ENCODE measurements around the gene PDGFB. TPM values are rescaled to one million over a fixed set of nuclear protein-coding genes. Genes with fewer than 3 reads are reported as not detected.
A peak's percentile ranks its signal among the peaks of the same experiment; 100 is the strongest.

PDGFB gene
- total RNA-seq, 1 donor from 2014 or later = 53.4 TPM

GRCh38 chr22:39243439-39244135, 1.2 kb downstream of the PDGFB start:
- Mint-ChIP-seq H3K27me3 (ENCODE audit: unreplicated experiment) (peaks cover 24% of the 10 kb centered on the region), H3K4me1 (ENCODE audit: unreplicated experiment) (peaks cover 32% of the 10 kb centered on the region), H3K4me3 (ENCODE audit: unreplicated experiment) (peak overlapping the region; percentile 94), H3K9me3 (ENCODE audit: unreplicated experiment) (no peaks in the 10 kb centered on the region), H3K27ac (ENCODE audit: unreplicated experiment) (no peak overlapping the region), H3K36me3 (ENCODE audit: low read depth, unreplicated experiment) (peaks cover 15% of the 10 kb centered on the region)
- no peak for TF ChIP-seq CTCF (IDR thresholded peaks at IDR 0.05; ENCODE audit: unreplicated experiment)
- DNase-seq (ENCODE audit: low spot score) = no peak

GRCh38 chr22:39242595-39243438, 2.0 kb downstream of the PDGFB start:
- DNase-seq (ENCODE audit: low spot score) = no peak
- Mint-ChIP-seq H3K36me3 (ENCODE audit: low read depth, unreplicated experiment) (peaks cover 19% of the 10 kb centered on the region), H3K27me3 (ENCODE audit: unreplicated experiment) (peaks cover 24% of the 10 kb centered on the region), H3K9me3 (ENCODE audit: unreplicated experiment) (no peaks in the 10 kb centered on the region), H3K27ac (ENCODE audit: unreplicated experiment) (no peak overlapping the region), H3K4me3 (ENCODE audit: unreplicated experiment) (peak overlapping the region; percentile 94), H3K4me1 (ENCODE audit: unreplicated experiment) (peaks cover 31% of the 10 kb centered on the region)
- no peak for TF ChIP-seq CTCF (IDR thresholded peaks at IDR 0.05; ENCODE audit: unreplicated experiment)

GRCh38 chr22:39241794-39242594, 2.8 kb downstream of the PDGFB start:
- TF ChIP-seq CTCF (IDR thresholded peaks at IDR 0.05; ENCODE audit: unreplicated experiment) = no peak
- H3K9me3 Mint-ChIP-seq (ENCODE audit: unreplicated experiment) = no peaks in the 10 kb centered on the region
- H3K27me3 Mint-ChIP-seq (ENCODE audit: unreplicated experiment) = peaks cover 26% of the 10 kb centered on the region
- H3K36me3 Mint-ChIP-seq (ENCODE audit: low read depth, unreplicated experiment) = peaks cover 19% of the 10 kb centered on the region
- DNase-seq (ENCODE audit: low spot score) = no peak
- peak overlapping the region; percentile 87 for H3K27ac Mint-ChIP-seq (ENCODE audit: unreplicated experiment)
- peaks cover 37% of the 10 kb centered on the region for H3K4me1 Mint-ChIP-seq (ENCODE audit: unreplicated experiment)
- peak overlapping the region; percentile 98 for H3K4me3 Mint-ChIP-seq (ENCODE audit: unreplicated experiment)

- H3K27ac Mint-ChIP-seq (ENCODE audit: unreplicated experiment) = peak overlapping the region; percentile 87
- no peak for TF ChIP-seq CTCF (IDR thresholded peaks at IDR 0.05; ENCODE audit: unreplicated experiment)
- H3K9me3 Mint-ChIP-seq (ENCODE audit: unreplicated experiment) = no peaks in the 10 kb centered on the region
- peaks cover 33% of the 10 kb centered on the region for H3K27me3 Mint-ChIP-seq (ENCODE audit: unreplicated experiment)
- H3K36me3 Mint-ChIP-seq (ENCODE audit: low read depth, unreplicated experiment) = peaks cover 19% of the 10 kb centered on the region
- no peak for DNase-seq (ENCODE audit: low spot score)
- H3K4me3 Mint-ChIP-seq (ENCODE audit: unreplicated experiment) = peak overlapping the region; percentile 98
- peaks cover 46% of the 10 kb centered on the region for H3K4me1 Mint-ChIP-seq (ENCODE audit: unreplicated experiment)
Measured at GRCh38 chr22:39240831-39241793, 3.7 kb downstream of the PDGFB start.
